OCI-LY3 (cell line): ENCODE measurements around the gene DLGAP4.

Experiments
- H2AFZ ChIP-seq: fragments of 200-600, 300-600 bp; shearing (Covaris generic); 2 replicates; pipeline ENCODE4 v1.6.0; 2014; ENCODE audit warnings: antibody characterized with exemption, low read depth, low read length
- H3K27ac ChIP-seq: fragments of 200-600, 300-600 bp; sonication (generic); 2 replicates; pipeline ENCODE4 v1.5.1; 2014; ENCODE audit warnings: mild to moderate bottlenecking, low read length, moderate library complexity, mixed read lengths
- H3K27me3 ChIP-seq: fragments of 200-600, 300-600 bp; sonication (generic); 2 replicates; pipeline ENCODE4 v1.6.1; 2014; ENCODE audit warnings: low read depth, low read length, mixed read lengths
- H3K36me3 ChIP-seq: fragments of 200-600, 300-600 bp; sonication (generic); replicated peaks from 2 replicates; pipeline ENCODE3; 2014; ENCODE audit warnings: low read depth, low read length, mixed read lengths
- H3K4me1 ChIP-seq: fragments of 300-600, 200-600 bp; sonication (generic); 2 replicates; pipeline ENCODE4 v1.6.1; 2014; ENCODE audit warnings: low read length, mixed read lengths
- H3K4me2 ChIP-seq: fragments of 200-600, 300-600 bp; sonication (generic); 2 replicates; pipeline ENCODE4 v1.6.1; 2014; ENCODE audit warnings: low read length, mixed read lengths
- H3K4me3 ChIP-seq: fragments of 300-600, 200-600 bp; sonication (generic); 2 replicates; pipeline ENCODE4 v1.5.1; 2014; ENCODE audit warnings: antibody characterized with exemption, mild to moderate bottlenecking, low read length, moderate library complexity
- H3K79me2 ChIP-seq: fragments of 300-600, 200-600 bp; shearing (Covaris generic); 2 replicates; pipeline ENCODE4 v1.6.1; 2014; ENCODE audit warnings: mild to moderate bottlenecking, low read length, mixed read lengths
- H3K9ac ChIP-seq: fragments of 300-600, 200-600 bp; shearing (Covaris generic); 2 replicates; pipeline ENCODE4 v1.6.0; 2014; ENCODE audit warnings: mild to moderate bottlenecking, low read length, moderate library complexity
- H3K9me3 ChIP-seq: fragments of 200-600, 300-600 bp; shearing (Covaris generic); 2 replicates; pipeline ENCODE4 v1.6.1; 2014; ENCODE audit warnings: low read length, mixed read lengths; ENCODE audit not compliant: insufficient read depth
- H4K20me1 ChIP-seq: fragments of 200-600, 300-600 bp; sonication (generic); 2 replicates; pipeline ENCODE4 v1.6.1; 2016; ENCODE audit warnings: low read length, mixed read lengths; ENCODE audit not compliant: insufficient read depth
- EZH2phosphoT487 ChIP-seq: fragments of 200-600 bp; shearing (Covaris generic); IDR thresholded peaks from 2 replicates; pipeline ENCODE4 v1.6.1; 2018; ENCODE audit warnings: antibody characterized with exemption, mixed run types, low read depth
- TF ChIP-seq, protein P1 (sequence below): fragments of 200-600, 300-600 bp; sonication (generic); IDR thresholded peaks from 2 replicates; pipeline ENCODE4 v1.5.1; 2014; ENCODE audit warnings: antibody characterized with exemption, low read length, low read depth

Gene DLGAP4

DNA sequence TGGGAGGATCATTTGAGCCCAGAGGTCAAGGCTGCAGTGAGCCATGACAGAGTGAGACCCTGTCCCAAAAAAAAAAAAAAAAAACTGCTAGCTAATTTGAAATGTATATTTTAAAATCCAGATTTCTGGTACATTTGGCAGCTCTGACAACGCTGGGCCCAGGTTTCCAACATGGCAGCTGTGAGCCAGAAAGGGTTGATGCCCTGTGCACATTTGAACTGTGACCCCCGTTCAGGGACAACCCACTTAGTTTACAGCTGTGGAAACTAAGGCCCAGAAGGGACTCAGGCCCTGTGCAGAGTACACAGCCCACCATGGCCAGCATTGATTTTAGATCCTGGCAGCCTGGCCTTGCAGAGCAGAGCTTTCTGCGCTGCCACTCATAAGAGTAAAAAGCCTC lies 179.1 kb downstream of the DLGAP4 start:
- Histone ChIP-seq H3K4me1 (peaks cover 20% of the 10 kb centered on the region), H3K27ac (no peak overlapping the region), H2AFZ (no peak overlapping the region), H3K27me3 (no peaks in the 10 kb centered on the region), H3K9ac (no peak overlapping the region), H3K4me2 (no peak overlapping the region), H3K4me3 (no peak overlapping the region), H3K9me3 (no peaks in the 10 kb centered on the region), H3K79me2 (no peaks in the 10 kb centered on the region), H3K36me3 (no peaks in the 10 kb centered on the region), H4K20me1 (no peaks in the 10 kb centered on the region)
- TF ChIP-seq, protein P1, sequence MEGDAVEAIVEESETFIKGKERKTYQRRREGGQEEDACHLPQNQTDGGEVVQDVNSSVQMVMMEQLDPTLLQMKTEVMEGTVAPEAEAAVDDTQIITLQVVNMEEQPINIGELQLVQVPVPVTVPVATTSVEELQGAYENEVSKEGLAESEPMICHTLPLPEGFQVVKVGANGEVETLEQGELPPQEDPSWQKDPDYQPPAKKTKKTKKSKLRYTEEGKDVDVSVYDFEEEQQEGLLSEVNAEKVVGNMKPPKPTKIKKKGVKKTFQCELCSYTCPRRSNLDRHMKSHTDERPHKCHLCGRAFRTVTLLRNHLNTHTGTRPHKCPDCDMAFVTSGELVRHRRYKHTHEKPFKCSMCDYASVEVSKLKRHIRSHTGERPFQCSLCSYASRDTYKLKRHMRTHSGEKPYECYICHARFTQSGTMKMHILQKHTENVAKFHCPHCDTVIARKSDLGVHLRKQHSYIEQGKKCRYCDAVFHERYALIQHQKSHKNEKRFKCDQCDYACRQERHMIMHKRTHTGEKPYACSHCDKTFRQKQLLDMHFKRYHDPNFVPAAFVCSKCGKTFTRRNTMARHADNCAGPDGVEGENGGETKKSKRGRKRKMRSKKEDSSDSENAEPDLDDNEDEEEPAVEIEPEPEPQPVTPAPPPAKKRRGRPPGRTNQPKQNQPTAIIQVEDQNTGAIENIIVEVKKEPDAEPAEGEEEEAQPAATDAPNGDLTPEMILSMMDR, result no peak
- no peak for TF ChIP-seq EZH2phosphoT487

DNA sequence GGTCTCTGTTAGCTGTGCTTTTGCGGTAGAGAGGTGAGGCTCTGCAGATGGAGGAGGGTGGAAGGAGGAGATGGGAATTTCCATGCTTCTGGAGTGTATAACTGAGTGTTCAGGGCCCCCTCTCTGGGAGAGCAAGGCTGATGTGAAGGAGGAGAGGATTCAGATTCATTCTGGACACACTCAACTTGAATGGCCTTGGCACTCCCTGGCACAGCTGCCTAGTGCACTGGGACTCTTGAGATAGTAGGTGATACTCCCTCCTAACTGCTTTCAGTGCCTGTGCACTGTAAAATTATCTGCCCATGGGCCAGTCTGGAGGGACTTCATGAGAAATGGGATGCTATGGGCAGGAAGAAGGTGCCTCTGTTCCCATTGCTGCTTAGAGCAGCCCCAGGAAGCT lies 180.9 kb downstream of the DLGAP4 start:
- no peaks in the 10 kb centered on the region for H3K36me3 ChIP-seq
- no peak overlapping the region for H3K4me2 ChIP-seq
- H3K4me1 ChIP-seq, result peaks cover 25% of the 10 kb centered on the region
- H3K27me3 ChIP-seq, result no peaks in the 10 kb centered on the region
- TF ChIP-seq, protein P1, result no peak
- TF ChIP-seq EZH2phosphoT487, result no peak
- no peaks in the 10 kb centered on the region for H3K79me2 ChIP-seq
- H3K9ac ChIP-seq, result no peak overlapping the region
- H4K20me1 ChIP-seq, result 0 out of 2 replicates have a peak, but pooled peaks cover 4% of the 10 kb centered on the region
- no peak overlapping the region for H3K27ac ChIP-seq
- no peak overlapping the region for H2AFZ ChIP-seq
- H3K9me3 ChIP-seq, result no peaks in the 10 kb centered on the region
- H3K4me3 ChIP-seq, result no peak overlapping the region

DNA sequence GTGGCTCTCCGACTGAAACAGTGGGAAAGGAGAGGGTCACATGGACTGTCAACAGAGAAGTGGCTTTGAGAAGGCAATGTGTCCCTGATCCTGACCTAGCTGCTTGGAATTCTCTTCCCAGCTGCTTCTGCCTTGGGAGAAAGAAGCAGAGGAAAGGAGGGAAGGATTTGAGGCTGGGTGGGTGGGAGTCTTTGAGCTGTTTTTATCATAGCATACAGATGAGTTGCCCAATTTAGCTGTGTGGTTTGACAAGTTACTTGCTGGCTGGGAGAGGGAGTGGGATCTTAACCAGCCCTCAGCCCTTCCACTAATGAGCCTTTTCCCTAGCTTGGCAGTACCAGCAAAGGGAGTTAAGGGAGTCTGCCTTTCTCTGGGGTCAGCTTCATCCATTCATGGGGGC lies 184.1 kb downstream of the DLGAP4 start:
- no peaks in the 10 kb centered on the region for H3K79me2 ChIP-seq
- H3K27ac ChIP-seq, result no peak overlapping the region
- H3K4me3 ChIP-seq, result no peak overlapping the region
- H3K27me3 ChIP-seq, result no peaks in the 10 kb centered on the region
- H3K36me3 ChIP-seq, result no peaks in the 10 kb centered on the region
- TF ChIP-seq, protein P1, result no peak
- no peak for TF ChIP-seq EZH2phosphoT487
- no peak overlapping the region for H2AFZ ChIP-seq
- no peak overlapping the region for H3K9ac ChIP-seq
- H3K4me1 ChIP-seq, result peaks cover 10% of the 10 kb centered on the region
- peaks cover 8% of the 10 kb centered on the region; the same call in 1 of the 2 replicates for H4K20me1 ChIP-seq
- no peaks in the 10 kb centered on the region for H3K9me3 ChIP-seq
- no peak overlapping the region for H3K4me2 ChIP-seq

DNA sequence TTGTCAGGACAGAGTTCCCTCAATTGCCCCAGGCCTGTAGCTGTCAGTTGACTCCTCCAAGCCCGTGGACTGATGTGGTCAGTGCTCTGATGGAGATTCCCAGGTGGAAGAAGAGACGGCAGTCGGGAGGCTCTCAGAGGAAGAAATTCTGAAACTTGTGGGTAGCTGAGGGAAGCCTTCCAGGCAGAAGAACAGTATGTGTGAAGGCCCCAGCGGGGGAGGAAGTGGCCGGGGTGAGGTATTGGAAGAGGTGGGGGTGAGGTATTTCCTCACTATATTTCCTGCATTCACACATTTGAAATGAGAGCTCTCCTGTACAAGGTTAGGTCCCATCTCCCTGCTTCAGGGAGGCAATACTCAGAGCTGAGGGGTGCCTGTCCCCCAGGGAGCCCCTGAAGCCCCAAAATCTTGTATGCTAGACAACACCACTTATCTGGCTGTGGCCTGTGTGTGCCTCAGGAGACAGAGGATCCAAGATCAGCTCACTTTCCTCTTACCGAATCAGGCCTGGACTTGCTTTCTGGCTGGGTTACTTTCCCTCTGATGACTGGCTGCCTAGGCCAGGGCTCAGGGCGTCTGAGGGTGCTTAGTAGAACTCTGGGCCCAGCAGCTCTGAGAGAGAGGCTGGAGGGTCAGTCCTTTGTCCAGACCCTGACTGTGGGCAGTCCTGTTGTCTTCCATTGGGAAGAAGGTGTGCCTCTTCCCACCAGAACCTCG lies 185.9 kb downstream of the DLGAP4 start:
- peaks cover 8% of the 10 kb centered on the region; the same call in 1 of the 2 replicates for H4K20me1 ChIP-seq
- peaks cover 2% of the 10 kb centered on the region for H3K36me3 ChIP-seq
- peak overlapping the region; percentile 12; the same call in 1 of the 2 replicates for H3K4me2 ChIP-seq
- no peak overlapping the region for H3K27ac ChIP-seq
- no peak for TF ChIP-seq EZH2phosphoT487
- TF ChIP-seq, protein P1, result no peak
- H3K9me3 ChIP-seq, result no peaks in the 10 kb centered on the region
- H2AFZ ChIP-seq, result no peak overlapping the region
- H3K4me3 ChIP-seq, result no peak overlapping the region
- no peaks in the 10 kb centered on the region for H3K79me2 ChIP-seq
- no peaks in the 10 kb centered on the region for H3K27me3 ChIP-seq
- H3K4me1 ChIP-seq, result peaks cover 10% of the 10 kb centered on the region
- no peak overlapping the region for H3K9ac ChIP-seq
